Measurements from ENCODE around the gene GGACT.

GGACT gene

GRCh38 chr13:100495455-100495854, 93.1 kb downstream of the GGACT start:
- Histone ChIP-seq H3K79me2 (ENCODE audit: low read length) (no peaks in the 10 kb centered on the region), H3F3A (ENCODE audit: insufficient read depth, low read length) (peaks cover 6% of the 10 kb centered on the region; the same call in 1 of the 2 replicates), H3K36me3 (replicated peaks; ENCODE audit: insufficient read depth, low read length) (no peaks in the 10 kb centered on the region), H3K9ac (ENCODE audit: low read length) (no peak overlapping the region), H4K20me1 (ENCODE audit: insufficient read depth, low read length) (no peaks in the 10 kb centered on the region), H3K4me1 (ENCODE audit: low read length) (peaks cover 28% of the 10 kb centered on the region), H3K9me3 (replicated peaks; ENCODE audit: insufficient read depth, low read length) (no peaks in the 10 kb centered on the region), H3K27me3 (replicated peaks; ENCODE audit: insufficient read depth, low read length) (no peaks in the 10 kb centered on the region), H3K4me3 (ENCODE audit: low read length) (no peak overlapping the region), H2AFZ (ENCODE audit: low read length) (no peak overlapping the region), H3K27ac (ENCODE audit: low read length) (no peak overlapping the region), H3K9me2 (replicated peaks; ENCODE audit: insufficient read depth, low read length) (no peaks in the 10 kb centered on the region), H3K4me2 (ENCODE audit: low read depth, low read length) (no peak overlapping the region)
- no peak for DNase-seq
- TF ChIP-seq EZH2 (optimal IDR thresholded peaks at IDR 0.05; ENCODE audit: low read depth, low read length): no peak
- no peak for TF ChIP-seq CTCF (IDR thresholded peaks at IDR 0.05; ENCODE audit: low read length)
- TF ChIP-seq EZH2phosphoT487 (IDR thresholded peaks at IDR 0.05; ENCODE audit: low read length): no peak

GRCh38 chr13:100493418-100493817, 95.2 kb downstream of the GGACT start:
- no peak for DNase-seq
- Histone ChIP-seq H3K9me3 (replicated peaks; ENCODE audit: insufficient read depth, low read length) (no peaks in the 10 kb centered on the region), H3K27me3 (replicated peaks; ENCODE audit: insufficient read depth, low read length) (no peaks in the 10 kb centered on the region), H3K9me2 (replicated peaks; ENCODE audit: insufficient read depth, low read length) (no peaks in the 10 kb centered on the region), H4K20me1 (ENCODE audit: insufficient read depth, low read length) (no peaks in the 10 kb centered on the region), H3K4me1 (ENCODE audit: low read length) (peaks cover 32% of the 10 kb centered on the region), H2AFZ (ENCODE audit: low read length) (no peak overlapping the region), H3K9ac (ENCODE audit: low read length) (no peak overlapping the region), H3K79me2 (ENCODE audit: low read length) (no peaks in the 10 kb centered on the region), H3K4me2 (ENCODE audit: low read depth, low read length) (no peak overlapping the region), H3K4me3 (ENCODE audit: low read length) (no peak overlapping the region), H3F3A (ENCODE audit: insufficient read depth, low read length) (peaks cover 6% of the 10 kb centered on the region; the same call in 1 of the 2 replicates), H3K36me3 (replicated peaks; ENCODE audit: insufficient read depth, low read length) (no peaks in the 10 kb centered on the region), H3K27ac (ENCODE audit: low read length) (no peak overlapping the region)
- TF ChIP-seq CTCF (IDR thresholded peaks at IDR 0.05; ENCODE audit: low read length) (no peak), EZH2 (optimal IDR thresholded peaks at IDR 0.05; ENCODE audit: low read depth, low read length) (no peak), EZH2phosphoT487 (IDR thresholded peaks at IDR 0.05; ENCODE audit: low read length) (no peak)

GRCh38 chr13:100491164-100491842, 97.3 kb downstream of the GGACT start:
- Histone ChIP-seq H3K4me3 (ENCODE audit: low read length) (no peak overlapping the region), H3K9ac (ENCODE audit: low read length) (no peak overlapping the region)

More at GRCh38 chr13:100491164-100491842, 97.3 kb downstream of the GGACT start:
- no peaks in the 10 kb centered on the region for H4K20me1 ChIP-seq (ENCODE audit: insufficient read depth, low read length)
- no peak overlapping the region for H2AFZ ChIP-seq (ENCODE audit: low read length)
- DNase-seq: no peak
- no peaks in the 10 kb centered on the region for H3K27me3 ChIP-seq (replicated peaks; ENCODE audit: insufficient read depth, low read length)
- H3K36me3 ChIP-seq (replicated peaks; ENCODE audit: insufficient read depth, low read length): no peaks in the 10 kb centered on the region
- TF ChIP-seq EZH2 (optimal IDR thresholded peaks at IDR 0.05; ENCODE audit: low read depth, low read length): no peak
- TF ChIP-seq CTCF (IDR thresholded peaks at IDR 0.05; ENCODE audit: low read length): no peak
- TF ChIP-seq EZH2phosphoT487 (IDR thresholded peaks at IDR 0.05; ENCODE audit: low read length): no peak
- peak overlapping the region; percentile 5; the same call in 1 of the 2 replicates for H3K27ac ChIP-seq (ENCODE audit: low read length)
- H3K4me2 ChIP-seq (ENCODE audit: low read depth, low read length): peak overlapping the region; percentile 28; the same call in 1 of the 2 replicates
- H3K79me2 ChIP-seq (ENCODE audit: low read length): no peaks in the 10 kb centered on the region
- H3K4me1 ChIP-seq (ENCODE audit: low read length): peaks cover 15% of the 10 kb centered on the region
- H3K9me3 ChIP-seq (replicated peaks; ENCODE audit: insufficient read depth, low read length): no peaks in the 10 kb centered on the region
- H3K9me2 ChIP-seq (replicated peaks; ENCODE audit: insufficient read depth, low read length): no peaks in the 10 kb centered on the region
- H3F3A ChIP-seq (ENCODE audit: insufficient read depth, low read length): no peaks in the 10 kb centered on the region

Data from MM.1S (cell line).